Astrocyte of the cerebellum (primary cell): ENCODE data around the gene HMGN3.

Experiments
- DNase-seq: peaks from one replicate; pipeline ENCODE4 v3.0.0-alpha.2; 2011; ENCODE audit warnings: low read depth
- H3K4me3 ChIP-seq: 2 replicates; pipeline ENCODE4 v1.5.1; 2011; ENCODE audit warnings: mild to moderate bottlenecking, low read depth, low read length, moderate library complexity
- CTCF ChIP-seq: IDR thresholded peaks from 2 replicates; pipeline ENCODE4 v1.5.1; 2012; ENCODE audit warnings: low read length, low read depth, moderate library complexity, mild to moderate bottlenecking; ENCODE audit errors: missing control alignments
- in situ Hi-C: cut with HindIII; loops from 2 replicates; pipeline ENCODE4 v1.10.0; 2017; ENCODE audit warnings: low sequenced_read_pairs

HMGN3 gene

GRCh38 chr6:79189760-79190350 is 44.6 kb downstream of the HMGN3 start:
- TF ChIP-seq CTCF = no peak
- H3K4me3 ChIP-seq = no peak overlapping the region
- in situ Hi-C loops = no loop called here
- DNase-seq = no peak

GRCh38 chr6:79188885-79189480 is 45.5 kb downstream of the HMGN3 start:
- in situ Hi-C loops = no loop called here
- peak; percentile 24 for DNase-seq
- no peak overlapping the region for H3K4me3 ChIP-seq
- TF ChIP-seq CTCF = no peak

DNA sequence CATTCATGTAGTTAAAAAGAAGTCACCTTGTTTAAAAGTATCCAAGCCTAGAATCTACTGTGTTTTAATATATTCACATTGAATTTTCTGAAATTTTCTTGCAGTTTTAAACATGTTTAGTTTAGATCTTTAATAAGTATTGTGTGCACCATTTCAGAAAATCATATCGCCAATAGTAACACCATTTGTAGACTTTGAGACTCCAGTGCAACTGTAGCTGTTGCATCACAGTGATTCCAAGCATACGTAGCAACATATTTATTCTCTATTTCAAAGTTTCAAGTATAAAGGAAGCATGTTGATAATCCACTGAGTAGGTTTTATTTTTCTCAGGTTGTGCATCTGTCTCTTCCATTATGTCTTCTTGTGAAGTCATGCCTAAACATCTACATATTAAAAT is 46.4 kb downstream of the HMGN3 start:
- in situ Hi-C loops = no loop called here
- H3K4me3 ChIP-seq = no peak overlapping the region
- no peak for TF ChIP-seq CTCF
- no peak for DNase-seq

DNA sequence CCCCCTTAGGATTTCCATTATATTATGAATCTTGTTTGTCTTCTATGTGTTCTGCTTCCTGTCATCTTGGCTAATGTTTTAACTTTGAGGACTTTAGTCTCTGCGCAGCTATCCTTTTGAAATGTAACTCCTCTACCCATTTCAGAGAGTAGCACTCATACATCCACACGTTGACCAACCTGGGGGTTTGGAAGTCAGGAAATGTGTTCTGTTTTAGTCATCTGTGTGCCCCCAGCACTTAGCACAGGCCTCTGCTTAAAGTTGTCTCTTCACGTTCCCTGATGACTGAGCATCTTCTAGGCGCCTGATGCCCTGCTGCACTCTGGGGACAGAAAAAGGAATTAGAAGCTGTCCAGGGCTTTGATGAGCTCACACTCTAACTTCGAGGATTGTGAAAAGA is 47.9 kb downstream of the HMGN3 start:
- in situ Hi-C loops = no loop called here
- no peak overlapping the region for H3K4me3 ChIP-seq
- TF ChIP-seq CTCF = no peak
- no peak for DNase-seq

- DNase-seq = no peak
- in situ Hi-C loops = no loop called here
- TF ChIP-seq CTCF = no peak
These were observed 49.8 kb downstream of the HMGN3 start for GRCh38 chr6:79184641-79185040.

DNA sequence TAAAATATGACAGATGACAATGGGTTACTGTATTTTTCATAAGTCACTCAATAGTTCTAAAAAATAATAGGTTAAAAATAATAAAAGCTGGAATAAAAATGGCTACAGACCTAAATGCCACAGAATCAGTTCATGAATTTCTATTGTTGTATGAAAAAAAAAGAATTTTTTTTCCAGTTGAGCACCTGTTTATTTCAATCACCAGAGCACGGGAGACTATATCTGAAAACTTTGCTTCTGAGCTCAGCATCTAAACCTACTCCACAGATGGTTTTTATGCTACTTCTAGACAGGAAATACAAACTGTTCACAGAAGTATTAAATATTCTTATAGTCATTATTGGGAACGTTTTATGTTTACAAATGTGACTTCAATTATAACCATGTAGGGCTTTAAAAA is 50.4 kb downstream of the HMGN3 start:
- DNase-seq = no peak
- no peak for TF ChIP-seq CTCF
- in situ Hi-C loops = no loop called here
- no peak overlapping the region for H3K4me3 ChIP-seq

More at GRCh38 chr6:79184641-79185040, 49.8 kb downstream of the HMGN3 start:
- no peak overlapping the region for H3K4me3 ChIP-seq
